ENCODE results near the gene FGF4. TPM values are rescaled to one million over a fixed set of nuclear protein-coding genes. Genes with fewer than 3 reads are reported as not detected.
A peak's percentile ranks its signal among the peaks of the same experiment; 100 is the strongest.

The FGF4 gene
- total and polyA plus RNA-seq, 8 donors = not detected

DNA sequence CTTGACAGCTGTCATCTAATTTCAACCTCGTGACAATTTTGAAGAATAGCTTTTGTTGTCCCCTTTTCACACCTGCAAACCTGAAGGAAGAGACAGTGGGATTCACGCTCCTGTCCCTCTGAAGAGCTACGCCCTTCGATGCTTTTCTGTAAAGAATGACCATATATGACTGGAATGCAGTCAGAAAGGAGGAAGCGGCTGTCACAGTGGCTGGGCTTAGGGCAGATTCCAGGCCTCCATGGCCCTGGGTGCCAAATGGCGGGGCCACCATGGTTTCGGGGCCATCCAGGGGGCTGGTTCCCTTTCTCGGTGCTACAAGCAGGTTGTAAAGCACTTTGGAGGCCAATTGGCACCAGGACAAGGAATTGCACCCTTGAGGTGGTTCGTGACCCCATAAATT, 49.1 kb downstream of the FGF4 start:
- no peaks in the 10 kb centered on the region for H3K4me1 ChIP-seq
- WGBS, 2 donors = 61 to 65% methylated on average over 9 of the region's 9 CpGs
- no peak overlapping the region for H3K27ac ChIP-seq
- no peaks in the 10 kb centered on the region for H3K27me3 ChIP-seq
- no peak for FAIRE-seq
- TF ChIP-seq, protein P1, sequence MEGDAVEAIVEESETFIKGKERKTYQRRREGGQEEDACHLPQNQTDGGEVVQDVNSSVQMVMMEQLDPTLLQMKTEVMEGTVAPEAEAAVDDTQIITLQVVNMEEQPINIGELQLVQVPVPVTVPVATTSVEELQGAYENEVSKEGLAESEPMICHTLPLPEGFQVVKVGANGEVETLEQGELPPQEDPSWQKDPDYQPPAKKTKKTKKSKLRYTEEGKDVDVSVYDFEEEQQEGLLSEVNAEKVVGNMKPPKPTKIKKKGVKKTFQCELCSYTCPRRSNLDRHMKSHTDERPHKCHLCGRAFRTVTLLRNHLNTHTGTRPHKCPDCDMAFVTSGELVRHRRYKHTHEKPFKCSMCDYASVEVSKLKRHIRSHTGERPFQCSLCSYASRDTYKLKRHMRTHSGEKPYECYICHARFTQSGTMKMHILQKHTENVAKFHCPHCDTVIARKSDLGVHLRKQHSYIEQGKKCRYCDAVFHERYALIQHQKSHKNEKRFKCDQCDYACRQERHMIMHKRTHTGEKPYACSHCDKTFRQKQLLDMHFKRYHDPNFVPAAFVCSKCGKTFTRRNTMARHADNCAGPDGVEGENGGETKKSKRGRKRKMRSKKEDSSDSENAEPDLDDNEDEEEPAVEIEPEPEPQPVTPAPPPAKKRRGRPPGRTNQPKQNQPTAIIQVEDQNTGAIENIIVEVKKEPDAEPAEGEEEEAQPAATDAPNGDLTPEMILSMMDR (IDR thresholded peaks at IDR 0.05) = no peak
- H3K4me3 ChIP-seq = no peak overlapping the region
- intact Hi-C loops (cut with DNase I) = no loop called here
- no peak for ATAC-seq
- DNase-seq = no peak
- no peaks in the 10 kb centered on the region for H3K36me3 ChIP-seq
- H3K9me3 ChIP-seq = no peaks in the 10 kb centered on the region

DNA sequence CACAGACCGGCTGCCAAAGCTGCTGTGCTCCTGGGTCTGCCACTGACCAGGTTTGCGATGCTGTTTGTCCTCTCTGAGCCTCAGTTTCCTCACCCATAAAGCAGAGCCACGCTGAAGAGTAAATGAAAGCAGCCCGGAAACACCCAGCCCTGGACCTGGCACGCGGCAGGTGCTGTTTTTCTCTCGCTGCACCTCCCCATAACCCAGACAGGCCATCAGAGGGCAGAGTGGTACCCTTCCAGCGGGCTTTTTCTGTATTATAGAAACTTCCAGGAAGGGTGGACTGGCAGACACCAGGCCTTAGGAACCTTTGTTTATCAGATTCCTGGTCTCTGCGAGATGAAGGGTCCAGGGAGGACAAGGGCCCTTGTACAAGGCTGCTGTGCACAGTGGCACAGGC, 53.4 kb downstream of the FGF4 start:
- no peaks in the 10 kb centered on the region for H3K4me1 ChIP-seq
- TF ChIP-seq, protein P1 (IDR thresholded peaks at IDR 0.05) = peak in 1 of 4 donors; percentile 14
- FAIRE-seq = no peak
- peak overlapping the region in 1 of 4 donors; percentile 1 for H3K4me3 ChIP-seq
- no peaks in the 10 kb centered on the region for H3K36me3 ChIP-seq
- WGBS, 2 donors = 14 to 15% methylated on average over 9 of the region's 9 CpGs
- H3K27ac ChIP-seq = no peak overlapping the region
- peak; percentile 53 to 97 (median 75) for ATAC-seq
- no peaks in the 10 kb centered on the region for H3K9me3 ChIP-seq
- no peaks in the 10 kb centered on the region for H3K27me3 ChIP-seq
- intact Hi-C loops (cut with DNase I) = no loop called here
- peak in 2 of 6 donors; percentile 19 to 34 for DNase-seq

DNA sequence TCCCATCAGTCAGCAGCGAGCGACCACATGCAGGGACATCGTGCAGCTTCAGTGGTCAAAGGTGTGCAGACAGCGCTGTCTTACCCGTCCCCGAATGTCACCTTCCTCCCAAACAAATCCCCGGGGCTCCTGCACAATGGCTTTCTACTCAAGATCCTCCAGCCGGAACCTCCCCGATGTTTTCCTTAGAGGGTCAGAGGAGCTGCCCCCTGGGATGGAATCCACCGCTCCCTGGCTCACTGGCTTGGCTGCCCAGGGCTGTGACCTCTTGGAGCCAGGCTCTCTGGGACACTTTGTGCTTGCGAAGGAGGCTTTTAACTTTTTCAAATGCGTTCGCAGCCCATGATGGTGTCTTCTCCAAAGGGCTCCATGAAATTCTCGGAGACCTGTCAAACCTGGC, 54.0 kb downstream of the FGF4 start:
- Histone ChIP-seq H3K27ac (no peak overlapping the region), H3K27me3 (no peaks in the 10 kb centered on the region), H3K4me1 (no peaks in the 10 kb centered on the region), H3K4me3 (no peak overlapping the region), H3K9me3 (no peaks in the 10 kb centered on the region), H3K36me3 (no peaks in the 10 kb centered on the region)
- WGBS, 2 donors = 59% methylated on average over 14 of the region's 14 CpGs
- no peak for DNase-seq
- TF ChIP-seq, protein P1 (IDR thresholded peaks at IDR 0.05) = no peak
- intact Hi-C loops (cut with DNase I) = no loop called here
- FAIRE-seq = no peak
- ATAC-seq = no peak

Other genes starting within 250 kb of the FGF4 start
- 100 to 1,000 TPM in 2 of 6 donors, 10 to 100 TPM in 4; 65.6 to 126 (median 95.3) TPM for gene CCND1, start 134.2 kb downstream of the FGF4 start, total RNA-seq
- 10 to 100 TPM; 24.6 to 32.7 TPM for gene CCND1, start 134.2 kb downstream of the FGF4 start, polyA plus RNA-seq
- 10 to 100 TPM in 4 of 6 donors, 1 to 10 TPM in 2; 7.7 to 13.3 (median 12.1) TPM for gene LTO1, start 100.0 kb downstream of the FGF4 start, total RNA-seq
- 10 to 100 TPM; 24.2 to 27.8 TPM for gene LTO1, start 100.0 kb downstream of the FGF4 start, polyA plus RNA-seq
- under 1 TPM in 4 of 6 donors, not detected in 2; 0.06 to 0.28 (median 0.13) TPM for gene FGF19, start 71.3 kb downstream of the FGF4 start, total RNA-seq
- gene FGF19, start 71.3 kb downstream of the FGF4 start, polyA plus RNA-seq = under 1 TPM in 1 of 2 donors, not detected in 1; 0.07 TPM
- not detected for gene FGF3, start 44.1 kb upstream of the FGF4 start, total RNA-seq
- not detected for gene FGF3, start 44.1 kb upstream of the FGF4 start, polyA plus RNA-seq